Liver (tissue), 9 donors: ENCODE data around the gene RNF183. TPM values are rescaled to one million over a fixed set of nuclear protein-coding genes. Genes with fewer than 3 reads are reported as not detected.

Source experiments
- DNase-seq: peaks from one replicate; pipeline ENCODE4 v3.0.0-alpha.2; 2017; ENCODE audit warnings: low spot score
- H3K27ac ChIP-seq, 2 donors: one replicate each; pipeline ENCODE4 v1.7.0; 2013; ENCODE audit warnings: inconsistent platforms in 2 of 2, low read length in 2 of 2, control low read depth in 1 of 2, low read depth in 1 of 2, mild to moderate bottlenecking in 1 of 2
- H3K27me3 ChIP-seq, 4 donors: one replicate each; pipeline versions ENCODE4 v1.6.1 to v1.7.0; 2013; ENCODE audit warnings: low read length in 3 of 4, inconsistent platforms in 1 of 4, mild to moderate bottlenecking in 1 of 4, moderate library complexity in 1 of 4; ENCODE audit not compliant: control insufficient read depth in 4 of 4, insufficient read depth in 4 of 4
- H3K36me3 ChIP-seq, 4 donors: one replicate each; pipeline versions ENCODE4 v1.6.1 to v1.7.0; 2013; ENCODE audit warnings: low read length in 3 of 4, mild to moderate bottlenecking in 3 of 4, low read depth in 1 of 4, moderate library complexity in 1 of 4; ENCODE audit not compliant: control insufficient read depth in 4 of 4, insufficient read depth in 3 of 4
- H3K4me1 ChIP-seq, 4 donors: one replicate each; pipeline versions ENCODE4 v1.6.1 to v1.7.0; 2013; ENCODE audit warnings: low read length in 3 of 4, mild to moderate bottlenecking in 3 of 4, moderate library complexity in 1 of 4; ENCODE audit not compliant: control insufficient read depth in 4 of 4, insufficient read depth in 4 of 4
- H3K4me3 ChIP-seq, 3 donors: one replicate each; pipeline versions ENCODE4 v1.6.1 to v1.7.0; 2013; ENCODE audit warnings: low read length in 3 of 3, control low read depth in 1 of 3, low read depth in 1 of 3, mild to moderate bottlenecking in 1 of 3
- H3K9ac ChIP-seq, 2 donors: one replicate each; pipeline ENCODE4 v1.7.0; 2013; ENCODE audit warnings: low read length in 2 of 2, mild to moderate bottlenecking in 2 of 2, moderate library complexity in 2 of 2, control low read depth in 1 of 2, low read depth in 1 of 2
- H3K9me3 ChIP-seq, 4 donors: one replicate each; pipeline versions ENCODE4 v1.6.1 to v1.7.0; 2013; ENCODE audit warnings: low read length in 3 of 4; ENCODE audit not compliant: control insufficient read depth in 4 of 4
- ATF3 ChIP-seq: IDR thresholded peaks from 2 replicates; pipeline ENCODE4 v1.6.1; 2016; ENCODE audit warnings: antibody characterized with exemption
- CTCF ChIP-seq: fragments of 150-350 bp; IDR thresholded peaks from 2 replicates; pipeline ENCODE4 v1.5.1; 2017; ENCODE audit warnings: improper control_type of control experiment, low read depth, low read length; ENCODE audit not compliant: missing input control
- FOXA2 ChIP-seq: IDR thresholded peaks from 2 replicates; pipeline ENCODE4 v1.6.1; 2016; ENCODE audit warnings: antibody characterized with exemption
- GABPA ChIP-seq, 2 donors: IDR thresholded peaks in 1 of 2; conservative IDR thresholded peaks in 1 of 2; 2 replicates each; pipeline ENCODE4 v1.6.1; 2016; ENCODE audit warnings: antibody characterized with exemption in 2 of 2, mild to moderate bottlenecking in 1 of 2, moderate library complexity in 1 of 2
- HNF4A ChIP-seq, 2 donors: conservative IDR thresholded peaks; 2 replicates each; pipeline ENCODE4 v1.6.1; 2016; ENCODE audit warnings: antibody characterized with exemption in 2 of 2, mild to moderate bottlenecking in 2 of 2
- HNF4G ChIP-seq: IDR thresholded peaks from 2 replicates; pipeline ENCODE4 v1.6.1; 2016; ENCODE audit warnings: antibody characterized with exemption
- JUND ChIP-seq, 2 donors: IDR thresholded peaks; 2 replicates each; pipeline ENCODE4 v1.6.1; 2016; ENCODE audit warnings: antibody characterized with exemption in 2 of 2
- MAX ChIP-seq: IDR thresholded peaks from 2 replicates; pipeline ENCODE4 v1.6.1; 2016; ENCODE audit warnings: antibody characterized with exemption
- NR2F2 ChIP-seq: IDR thresholded peaks from 2 replicates; pipeline ENCODE4 v1.6.1; 2016; ENCODE audit warnings: antibody characterized with exemption
- RAD21 ChIP-seq, 2 donors: IDR thresholded peaks; 2 replicates each; pipeline ENCODE4 v1.6.1; 2016; ENCODE audit warnings: antibody characterized with exemption in 2 of 2, mild to moderate bottlenecking in 2 of 2
- RXRA ChIP-seq, 2 donors: IDR thresholded peaks; 2 replicates each; pipeline ENCODE4 v1.6.1; 2017 to 2018; ENCODE audit warnings: antibody characterized with exemption in 2 of 2, mild to moderate bottlenecking in 1 of 2
- SP1 ChIP-seq: IDR thresholded peaks from 2 replicates; pipeline ENCODE4 v1.6.1; 2018; ENCODE audit warnings: antibody characterized with exemption, mild to moderate bottlenecking
- TAF1 ChIP-seq: conservative IDR thresholded peaks from 2 replicates; pipeline ENCODE4 v1.6.1; 2016; ENCODE audit warnings: antibody characterized with exemption, mild to moderate bottlenecking
- ZBTB33 ChIP-seq: IDR thresholded peaks from 2 replicates; pipeline ENCODE4 v1.6.1; 2016; ENCODE audit warnings: antibody characterized with exemption
- WGBS: extraction: QIAGEN DNeasy Blood & Tissue Kit; methylation state at CpG from one replicate; pipeline ENCODE4 v1.1.7; 2013; 5-methylcytosine and 5-hydroxymethylcytosine counted together
- polyA plus RNA-seq, 2 donors: library from polyadenylated mRNA; stranded (reverse) in 1 of 2; unstranded in 1 of 2; fragments of 200-250 nt in 1 of 2; fragments of >200 nt in 1 of 2; fragmentation: Nextera tagmentation in 1 of 2; extraction: Ambion mirVana in 1 of 2; gene quantifications; one replicate each; pipeline versions ENCODE4 v1.2.1 to v1.2.3, GENCODE V29; 2013 to 2015
- total RNA-seq, 2 donors: library from RNA; depleted of rRNA; stranded (reverse); fragments of >200 nt; gene quantifications; one replicate each; pipeline ENCODE4 v1.2.3, GENCODE V29; 2014
- donor health status: healthy.
- donor health status: healthy.
- donor health status: healthy.
- donor health status: healthy.
- donor health status: healthy.

Gene RNF183
- total and polyA plus RNA-seq, 4 donors = 0.07 TPM; not detected in 3

- TF ChIP-seq RXRA (IDR thresholded peaks at IDR 0.05) (no peak), NR2F2 (no peak), JUND (IDR thresholded peaks at IDR 0.05) (no peak), FOXA2 (no peak), MAX (no peak), HNF4A (conservative IDR thresholded peaks at IDR 0.05) (no peak)
- no peak for DNase-seq
- H3K4me3 ChIP-seq = no peak overlapping the region
- no peak overlapping the region for H3K9ac ChIP-seq
- H3K27ac ChIP-seq = no peak overlapping the region
- H3K27me3 ChIP-seq = no peaks in the 10 kb centered on the region
- no peaks in the 10 kb centered on the region for H3K4me1 ChIP-seq
- H3K9me3 ChIP-seq = no peaks in the 10 kb centered on the region
- WGBS = 91% methylated on average over 3 of the region's 3 CpGs
- peaks cover 0 to 2% (median 0%) of the 10 kb centered on the region in 4 donors for H3K36me3 ChIP-seq
These were observed 8.8 kb upstream of the RNF183 start for GRCh38 chr9:113311961-113312360.

GRCh38 chr9:113310538-113310937, 7.4 kb upstream of the RNF183 start:
- Histone ChIP-seq H3K27ac (no peak overlapping the region), H3K27me3 (no peaks in the 10 kb centered on the region), H3K9ac (no peak overlapping the region), H3K9me3 (no peaks in the 10 kb centered on the region), H3K36me3 (no peaks in the 10 kb centered on the region), H3K4me3 (no peak overlapping the region), H3K4me1 (no peaks in the 10 kb centered on the region)
- WGBS = 73% methylated on average over 3 of the region's 3 CpGs
- no peak for DNase-seq
- TF ChIP-seq ZBTB33 = no peak

GRCh38 chr9:113309204-113309813, 6.1 kb upstream of the RNF183 start:
- no peak overlapping the region for H3K4me3 ChIP-seq
- WGBS = 4% methylated on average over 2 of the region's 2 CpGs

More at GRCh38 chr9:113309204-113309813, 6.1 kb upstream of the RNF183 start:
- TF ChIP-seq RXRA (IDR thresholded peaks at IDR 0.05) = no peak
- TF ChIP-seq ZBTB33 = no peak
- no peak for TF ChIP-seq HNF4G
- no peak for TF ChIP-seq SP1
- TF ChIP-seq CTCF = peak; percentile 76
- no peak for TF ChIP-seq FOXA2
- no peak for TF ChIP-seq TAF1
- TF ChIP-seq GABPA (IDR thresholded peaks at IDR 0.05 in 1 of 2, conservative IDR thresholded peaks at IDR 0.05 in 1 of 2) = no peak
- TF ChIP-seq ATF3 = no peak
- peak; percentile 91 to 94 for TF ChIP-seq RAD21 (IDR thresholded peaks at IDR 0.05)
- Histone ChIP-seq H3K9me3 (no peaks in the 10 kb centered on the region), H3K27ac (no peak overlapping the region), H3K27me3 (no peaks in the 10 kb centered on the region), H3K36me3 (no peaks in the 10 kb centered on the region), H3K4me1 (no peaks in the 10 kb centered on the region), H3K9ac (no peak overlapping the region)
- DNase-seq = no peak
